Activated T-cell treated with anti-CD3 and anti-CD28 coated beads for 4 hours (primary cell): ENCODE results near the gene ICAM5.

Source experiments
- DNase-seq: peaks from one replicate; pipeline ENCODE4 v3.0.0-alpha.2; 2020

The ICAM5 gene

GRCh38 chr19:10292789-10293636 lies 3.3 kb downstream of the ICAM5 start:
- DNase-seq = no peak

- DNase-seq = no peak
Observed at GRCh38 chr19:10293637-10294367, 4.0 kb downstream of the ICAM5 start.

GRCh38 chr19:10294368-10294697 lies 4.6 kb downstream of the ICAM5 start:
- no peak for DNase-seq

- DNase-seq = peak; percentile 50
Observed at GRCh38 chr19:10295305-10295846, 5.6 kb downstream of the ICAM5 start.

GRCh38 chr19:10295847-10296591 lies 6.3 kb downstream of the ICAM5 start:
- no peak for DNase-seq

- no peak for DNase-seq
Observed at GRCh38 chr19:10299545-10300458, 10.1 kb downstream of the ICAM5 start.

- no peak for DNase-seq
Observed at GRCh38 chr19:10305139-10305806, 15.5 kb downstream of the ICAM5 start.

GRCh38 chr19:10306327-10306726 lies 16.6 kb downstream of the ICAM5 start:
- no peak for DNase-seq

- no peak for DNase-seq
Observed at GRCh38 chr19:10309423-10309822, 19.7 kb downstream of the ICAM5 start, which contains the start of gene ZGLP1. TSS of gene ZGLP1 (minus strand) at chr19:10309815.

GRCh38 chr19:10315335-10316214 lies 25.8 kb downstream of the ICAM5 start, which contains the start of gene FDX2:
TSS of gene FDX2 (minus strand) at chr19:10316015. CDS start at chr19:10315996, 19 bp downstream.
- peak; percentile 93 for DNase-seq

- no peak for DNase-seq
Observed at GRCh38 chr19:10316229-10317044, 26.7 kb downstream of the ICAM5 start.

GRCh38 chr19:10317045-10317856 lies 27.5 kb downstream of the ICAM5 start:
- no peak for DNase-seq

GRCh38 chr19:10317857-10318462 lies 28.2 kb downstream of the ICAM5 start:
- no peak for DNase-seq

GRCh38 chr19:10318807-10319682 lies 29.3 kb downstream of the ICAM5 start:
- no peak for DNase-seq

- DNase-seq = no peak
Observed at GRCh38 chr19:10320602-10321416, 31.1 kb downstream of the ICAM5 start.

- no peak for DNase-seq
Observed at GRCh38 chr19:10321417-10321797, 31.7 kb downstream of the ICAM5 start.
